ENCODE measurements around the gene TEX13A.

DNA sequence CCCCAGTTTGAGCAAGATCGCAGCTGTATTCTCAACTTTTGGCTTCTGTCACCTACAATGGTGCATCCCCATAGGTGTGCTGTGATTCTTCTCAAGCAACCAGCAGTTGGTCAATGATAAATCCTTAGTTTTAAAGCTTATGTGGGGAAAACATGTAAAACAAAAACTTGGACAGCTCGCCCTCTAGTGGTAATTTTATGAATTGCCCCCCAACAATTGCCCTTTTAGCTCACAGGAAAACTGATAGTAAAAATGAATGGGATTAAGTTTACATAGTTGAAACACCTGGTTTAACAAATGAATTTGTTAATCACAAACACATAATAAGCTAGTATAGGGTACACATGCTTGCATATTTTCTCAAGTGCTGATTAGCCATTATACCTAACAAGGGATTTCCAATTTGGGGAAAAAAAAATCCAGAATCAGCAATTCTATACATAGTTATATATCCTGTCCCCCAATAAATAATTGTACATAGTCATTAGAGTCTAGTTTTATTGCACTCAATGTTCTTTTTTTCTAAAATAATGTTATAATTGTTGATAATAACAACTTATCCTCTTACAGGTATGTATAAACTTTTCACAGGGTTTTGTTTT is 30.1 kb downstream of the TEX13A start:
- TF ChIP-seq CTCF (IDR thresholded peaks at IDR 0.05) (peak; percentile 78), POLR2AphosphoS5 (IDR thresholded peaks at IDR 0.05; ENCODE audit: low read depth, low read length) (no peak), SIN3A (IDR thresholded peaks at IDR 0.05; ENCODE audit: borderline replicate concordance, insufficient read depth, low read depth, low read length) (no peak), TCF7L2 (IDR thresholded peaks at IDR 0.05; ENCODE audit: low read depth, low read length) (no peak)
- TF ChIP-seq, protein P1, sequence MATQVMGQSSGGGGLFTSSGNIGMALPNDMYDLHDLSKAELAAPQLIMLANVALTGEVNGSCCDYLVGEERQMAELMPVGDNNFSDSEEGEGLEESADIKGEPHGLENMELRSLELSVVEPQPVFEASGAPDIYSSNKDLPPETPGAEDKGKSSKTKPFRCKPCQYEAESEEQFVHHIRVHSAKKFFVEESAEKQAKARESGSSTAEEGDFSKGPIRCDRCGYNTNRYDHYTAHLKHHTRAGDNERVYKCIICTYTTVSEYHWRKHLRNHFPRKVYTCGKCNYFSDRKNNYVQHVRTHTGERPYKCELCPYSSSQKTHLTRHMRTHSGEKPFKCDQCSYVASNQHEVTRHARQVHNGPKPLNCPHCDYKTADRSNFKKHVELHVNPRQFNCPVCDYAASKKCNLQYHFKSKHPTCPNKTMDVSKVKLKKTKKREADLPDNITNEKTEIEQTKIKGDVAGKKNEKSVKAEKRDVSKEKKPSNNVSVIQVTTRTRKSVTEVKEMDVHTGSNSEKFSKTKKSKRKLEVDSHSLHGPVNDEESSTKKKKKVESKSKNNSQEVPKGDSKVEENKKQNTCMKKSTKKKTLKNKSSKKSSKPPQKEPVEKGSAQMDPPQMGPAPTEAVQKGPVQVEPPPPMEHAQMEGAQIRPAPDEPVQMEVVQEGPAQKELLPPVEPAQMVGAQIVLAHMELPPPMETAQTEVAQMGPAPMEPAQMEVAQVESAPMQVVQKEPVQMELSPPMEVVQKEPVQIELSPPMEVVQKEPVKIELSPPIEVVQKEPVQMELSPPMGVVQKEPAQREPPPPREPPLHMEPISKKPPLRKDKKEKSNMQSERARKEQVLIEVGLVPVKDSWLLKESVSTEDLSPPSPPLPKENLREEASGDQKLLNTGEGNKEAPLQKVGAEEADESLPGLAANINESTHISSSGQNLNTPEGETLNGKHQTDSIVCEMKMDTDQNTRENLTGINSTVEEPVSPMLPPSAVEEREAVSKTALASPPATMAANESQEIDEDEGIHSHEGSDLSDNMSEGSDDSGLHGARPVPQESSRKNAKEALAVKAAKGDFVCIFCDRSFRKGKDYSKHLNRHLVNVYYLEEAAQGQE (IDR thresholded peaks at IDR 0.05; ENCODE audit: insufficient read depth in 1 of 2, low read depth in 2 of 2, low read length in 1 of 2) = no peak

All from Panc1 (cell line).